Measurements from ENCODE around the gene HTRA1.

The HTRA1 gene

GRCh38 chr10:122490786-122491680, 29.7 kb downstream of the HTRA1 start:
- peak; percentile 35 for ATAC-seq
- TF ChIP-seq BACH2 (CRISPR knock-in tag; IDR thresholded peaks at IDR 0.05; ENCODE audit: borderline replicate concordance) (no peak), ZFP3 (CRISPR knock-in tag; IDR thresholded peaks at IDR 0.05) (no peak), PPARA (CRISPR knock-in tag; IDR thresholded peaks at IDR 0.05; ENCODE audit: borderline replicate concordance) (no peak), TOX (CRISPR knock-in tag; IDR thresholded peaks at IDR 0.05; ENCODE audit: borderline replicate concordance) (no peak), ZNF70 (CRISPR knock-in tag; IDR thresholded peaks at IDR 0.05) (no peak), ESRRG (CRISPR knock-in tag; IDR thresholded peaks at IDR 0.05) (no peak), ARNTL (CRISPR knock-in tag; IDR thresholded peaks at IDR 0.05; ENCODE audit: borderline replicate concordance, low read depth) (no peak), OSR1 (CRISPR knock-in tag; IDR thresholded peaks at IDR 0.05) (no peak), ZNF8 (CRISPR knock-in tag; IDR thresholded peaks at IDR 0.05) (no peak)
- TF ChIP-seq, protein P1, sequence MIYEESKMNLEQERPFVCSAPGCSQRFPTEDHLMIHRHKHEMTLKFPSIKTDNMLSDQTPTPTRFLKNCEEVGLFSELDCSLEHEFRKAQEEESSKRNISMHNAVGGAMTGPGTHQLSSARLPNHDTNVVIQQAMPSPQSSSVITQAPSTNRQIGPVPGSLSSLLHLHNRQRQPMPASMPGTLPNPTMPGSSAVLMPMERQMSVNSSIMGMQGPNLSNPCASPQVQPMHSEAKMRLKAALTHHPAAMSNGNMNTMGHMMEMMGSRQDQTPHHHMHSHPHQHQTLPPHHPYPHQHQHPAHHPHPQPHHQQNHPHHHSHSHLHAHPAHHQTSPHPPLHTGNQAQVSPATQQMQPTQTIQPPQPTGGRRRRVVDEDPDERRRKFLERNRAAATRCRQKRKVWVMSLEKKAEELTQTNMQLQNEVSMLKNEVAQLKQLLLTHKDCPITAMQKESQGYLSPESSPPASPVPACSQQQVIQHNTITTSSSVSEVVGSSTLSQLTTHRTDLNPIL (CRISPR knock-in tag; IDR thresholded peaks at IDR 0.05; ENCODE audit: low read depth): no peak
- TF ChIP-seq, protein P2, sequence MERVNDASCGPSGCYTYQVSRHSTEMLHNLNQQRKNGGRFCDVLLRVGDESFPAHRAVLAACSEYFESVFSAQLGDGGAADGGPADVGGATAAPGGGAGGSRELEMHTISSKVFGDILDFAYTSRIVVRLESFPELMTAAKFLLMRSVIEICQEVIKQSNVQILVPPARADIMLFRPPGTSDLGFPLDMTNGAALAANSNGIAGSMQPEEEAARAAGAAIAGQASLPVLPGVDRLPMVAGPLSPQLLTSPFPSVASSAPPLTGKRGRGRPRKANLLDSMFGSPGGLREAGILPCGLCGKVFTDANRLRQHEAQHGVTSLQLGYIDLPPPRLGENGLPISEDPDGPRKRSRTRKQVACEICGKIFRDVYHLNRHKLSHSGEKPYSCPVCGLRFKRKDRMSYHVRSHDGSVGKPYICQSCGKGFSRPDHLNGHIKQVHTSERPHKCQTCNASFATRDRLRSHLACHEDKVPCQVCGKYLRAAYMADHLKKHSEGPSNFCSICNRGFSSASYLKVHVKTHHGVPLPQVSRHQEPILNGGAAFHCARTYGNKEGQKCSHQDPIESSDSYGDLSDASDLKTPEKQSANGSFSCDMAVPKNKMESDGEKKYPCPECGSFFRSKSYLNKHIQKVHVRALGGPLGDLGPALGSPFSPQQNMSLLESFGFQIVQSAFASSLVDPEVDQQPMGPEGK (CRISPR knock-in tag; IDR thresholded peaks at IDR 0.05; ENCODE audit: borderline replicate concordance): no peak

DNA sequence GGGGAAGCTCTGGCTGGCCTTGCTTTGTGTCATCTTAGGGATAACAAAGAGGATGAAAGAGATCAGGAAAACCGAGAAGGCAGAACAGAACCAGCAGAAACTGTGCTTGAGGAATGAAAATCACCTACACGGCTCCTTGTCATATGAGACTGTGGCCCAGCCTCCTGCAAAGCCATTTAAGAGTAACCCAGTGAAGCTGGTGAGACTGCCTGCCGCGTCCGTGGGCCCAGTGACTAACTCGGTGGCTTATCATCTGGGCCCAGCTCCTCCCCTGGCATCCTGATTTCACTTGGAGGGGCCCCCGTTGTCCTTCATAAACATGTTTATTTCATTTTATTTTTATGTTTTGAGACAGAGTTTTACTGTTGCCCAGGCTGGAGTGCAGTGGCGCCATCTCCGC, 30.7 kb downstream of the HTRA1 start:
- no peak for ATAC-seq
- no peak for TF ChIP-seq ZC3H10 (CRISPR knock-in tag; IDR thresholded peaks at IDR 0.05)
- no peak for TF ChIP-seq ESRRG (CRISPR knock-in tag; IDR thresholded peaks at IDR 0.05)
- TF ChIP-seq SNAI2 (CRISPR knock-in tag; IDR thresholded peaks at IDR 0.05): no peak
- TF ChIP-seq CSDC2 (CRISPR knock-in tag; IDR thresholded peaks at IDR 0.05): no peak
- no peak for TF ChIP-seq POU6F1 (CRISPR knock-in tag; IDR thresholded peaks at IDR 0.05; ENCODE audit: borderline replicate concordance, low read depth)
- no peak for TF ChIP-seq ZFP3 (CRISPR knock-in tag; IDR thresholded peaks at IDR 0.05)
- TF ChIP-seq BACH2 (CRISPR knock-in tag; IDR thresholded peaks at IDR 0.05; ENCODE audit: borderline replicate concordance): no peak
- TF ChIP-seq ISL1 (CRISPR knock-in tag; IDR thresholded peaks at IDR 0.05): no peak

DNA sequence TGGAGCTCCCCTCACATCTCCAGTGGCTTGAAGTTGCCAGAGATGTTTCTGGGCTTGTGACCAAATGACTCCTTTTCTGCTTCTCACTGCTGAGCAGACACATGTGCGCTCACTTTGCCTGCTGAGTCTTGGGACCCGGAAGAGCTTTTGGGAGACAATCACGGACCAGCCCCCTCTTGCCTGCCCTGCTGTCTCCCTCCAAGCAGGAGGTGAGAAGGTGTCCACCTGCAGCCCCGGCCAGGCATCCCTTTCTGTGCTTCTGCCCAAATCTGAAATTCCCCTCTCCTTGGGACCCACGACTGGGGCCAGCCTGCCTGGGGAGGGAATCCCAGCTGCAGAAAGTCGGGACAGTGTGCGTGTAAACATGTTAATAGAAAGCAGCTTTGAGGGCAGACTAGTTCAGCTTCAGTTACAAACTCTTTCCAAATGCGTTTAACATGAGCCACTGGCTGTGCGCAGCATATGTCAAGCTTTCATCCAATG, 31.7 kb downstream of the HTRA1 start:
- TF ChIP-seq, protein P3, sequence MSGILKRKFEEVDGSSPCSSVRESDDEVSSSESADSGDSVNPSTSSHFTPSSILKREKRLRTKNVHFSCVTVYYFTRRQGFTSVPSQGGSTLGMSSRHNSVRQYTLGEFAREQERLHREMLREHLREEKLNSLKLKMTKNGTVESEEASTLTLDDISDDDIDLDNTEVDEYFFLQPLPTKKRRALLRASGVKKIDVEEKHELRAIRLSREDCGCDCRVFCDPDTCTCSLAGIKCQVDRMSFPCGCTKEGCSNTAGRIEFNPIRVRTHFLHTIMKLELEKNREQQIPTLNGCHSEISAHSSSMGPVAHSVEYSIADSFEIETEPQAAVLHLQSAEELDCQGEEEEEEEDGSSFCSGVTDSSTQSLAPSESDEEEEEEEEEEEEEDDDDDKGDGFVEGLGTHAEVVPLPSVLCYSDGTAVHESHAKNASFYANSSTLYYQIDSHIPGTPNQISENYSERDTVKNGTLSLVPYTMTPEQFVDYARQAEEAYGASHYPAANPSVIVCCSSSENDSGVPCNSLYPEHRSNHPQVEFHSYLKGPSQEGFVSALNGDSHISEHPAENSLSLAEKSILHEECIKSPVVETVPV (CRISPR knock-in tag; IDR thresholded peaks at IDR 0.05): no peak
- TF ChIP-seq TCF4 (CRISPR knock-in tag; IDR thresholded peaks at IDR 0.05; ENCODE audit: borderline replicate concordance): no peak
- no peak for TF ChIP-seq CSDC2 (CRISPR knock-in tag; IDR thresholded peaks at IDR 0.05)
- TF ChIP-seq GLIS3 (CRISPR knock-in tag; IDR thresholded peaks at IDR 0.05): no peak
- no peak for TF ChIP-seq RARB (CRISPR knock-in tag; IDR thresholded peaks at IDR 0.05)
- TF ChIP-seq, protein P2 (CRISPR knock-in tag; IDR thresholded peaks at IDR 0.05; ENCODE audit: borderline replicate concordance): no peak
- TF ChIP-seq ZC3H10 (CRISPR knock-in tag; IDR thresholded peaks at IDR 0.05): no peak
- TF ChIP-seq SNAI2 (CRISPR knock-in tag; IDR thresholded peaks at IDR 0.05): no peak
- no peak for TF ChIP-seq ESRRG (CRISPR knock-in tag; IDR thresholded peaks at IDR 0.05)
- ATAC-seq: no peak

Measured in SK-N-SH treated with all-trans-retinoic acid at 6 μM for 48 hours (cell line).